ENCODE data around the gene HDAC11.

The HDAC11 gene

GRCh38 chr3:13466781-13467180 is 13.3 kb upstream of the HDAC11 start:
- no peaks in the 10 kb centered on the region for H3K9me3 ChIP-seq
- no peaks in the 10 kb centered on the region for H3K36me3 ChIP-seq
- H3K4me1 ChIP-seq = no peaks in the 10 kb centered on the region
- no peak for TF ChIP-seq CTCF (IDR thresholded peaks at IDR 0.05; ENCODE audit: low read depth, low read length)
- H3K27me3 ChIP-seq = no peaks in the 10 kb centered on the region
- DNase-seq = no peak
- H3K4me3 ChIP-seq (ENCODE audit: low read depth, low read length) = no peak overlapping the region

GRCh38 chr3:13470894-13471574 is 9.1 kb upstream of the HDAC11 start:
- no peaks in the 10 kb centered on the region for H3K4me1 ChIP-seq
- TF ChIP-seq CTCF (IDR thresholded peaks at IDR 0.05; ENCODE audit: low read depth, low read length) = no peak
- no peaks in the 10 kb centered on the region for H3K27me3 ChIP-seq
- no peaks in the 10 kb centered on the region for H3K36me3 ChIP-seq
- H3K4me3 ChIP-seq (ENCODE audit: low read depth, low read length) = no peak overlapping the region
- DNase-seq = no peak
- no peaks in the 10 kb centered on the region for H3K9me3 ChIP-seq

- TF ChIP-seq CTCF (IDR thresholded peaks at IDR 0.05; ENCODE audit: low read depth, low read length) = no peak
- H3K9me3 ChIP-seq = no peaks in the 10 kb centered on the region
- no peak for DNase-seq
- H3K27me3 ChIP-seq = no peaks in the 10 kb centered on the region
- no peaks in the 10 kb centered on the region for H3K4me1 ChIP-seq
- H3K4me3 ChIP-seq (ENCODE audit: low read depth, low read length) = no peak overlapping the region
- no peaks in the 10 kb centered on the region for H3K36me3 ChIP-seq
These were observed 7.8 kb upstream of the HDAC11 start for GRCh38 chr3:13472286-13472685.

- H3K36me3 ChIP-seq = no peaks in the 10 kb centered on the region
- DNase-seq = no peak
- no peaks in the 10 kb centered on the region for H3K9me3 ChIP-seq
- no peaks in the 10 kb centered on the region for H3K4me1 ChIP-seq
- H3K27me3 ChIP-seq = no peaks in the 10 kb centered on the region
- TF ChIP-seq CTCF (IDR thresholded peaks at IDR 0.05; ENCODE audit: low read depth, low read length) = no peak
- no peak overlapping the region for H3K4me3 ChIP-seq (ENCODE audit: low read depth, low read length)
These were observed 7.1 kb upstream of the HDAC11 start for GRCh38 chr3:13473020-13473419.

- Histone ChIP-seq H3K27me3 (no peaks in the 10 kb centered on the region), H3K4me1 (no peaks in the 10 kb centered on the region), H3K4me3 (ENCODE audit: low read depth, low read length) (no peak overlapping the region), H3K9me3 (no peaks in the 10 kb centered on the region), H3K36me3 (no peaks in the 10 kb centered on the region)
- no peak for TF ChIP-seq CTCF (IDR thresholded peaks at IDR 0.05; ENCODE audit: low read depth, low read length)
- no peak for DNase-seq
These were observed 6.1 kb upstream of the HDAC11 start for GRCh38 chr3:13474021-13474420.

GRCh38 chr3:13474776-13475303 is 5.3 kb upstream of the HDAC11 start:
- Histone ChIP-seq H3K4me3 (ENCODE audit: low read depth, low read length) (no peak overlapping the region), H3K27me3 (no peaks in the 10 kb centered on the region), H3K4me1 (no peaks in the 10 kb centered on the region), H3K36me3 (no peaks in the 10 kb centered on the region), H3K9me3 (no peaks in the 10 kb centered on the region)
- DNase-seq = no peak
- TF ChIP-seq CTCF (IDR thresholded peaks at IDR 0.05; ENCODE audit: low read depth, low read length) = no peak

Measured in BE2C (cell line).